Forelimb muscle (tissue), 1 donor: ENCODE measurements around the gene PRR15L. TPM values are rescaled to one million over a fixed set of nuclear protein-coding genes. Genes with fewer than 3 reads are reported as not detected.

ENCODE experiments used
- DNase-seq: peaks from one replicate; pipeline ENCODE4 v3.0.0-alpha.2; 2013; ENCODE audit warnings: low read depth
- polyA plus RNA-seq: library from polyadenylated mRNA; unstranded; fragments of 120-200 nt; gene quantifications from one replicate; pipeline ENCODE4 v1.2.1, GENCODE V29; 2013; ENCODE audit not compliant: insufficient read length

Gene PRR15L
- polyA plus RNA-seq, 1 donor = 0.11 TPM

GRCh38 chr17:47959825-47960655 lies 2.4 kb upstream of the PRR15L start:
- DNase-seq = no peak

- no peak for DNase-seq
These were observed 692 bp downstream of the PRR15L start for GRCh38 chr17:47956791-47957590.

GRCh38 chr17:47955497-47956461 lies 1.9 kb downstream of the PRR15L start:
- no peak for DNase-seq

GRCh38 chr17:47953909-47954308 lies 3.8 kb downstream of the PRR15L start:
- no peak for DNase-seq

GRCh38 chr17:47952171-47953021 lies 5.3 kb downstream of the PRR15L start:
- no peak for DNase-seq

- DNase-seq = no peak
These were observed 7.2 kb downstream of the PRR15L start for GRCh38 chr17:47950448-47950847.

GRCh38 chr17:47949946-47950345 lies 7.7 kb downstream of the PRR15L start:
- DNase-seq = no peak

GRCh38 chr17:47949197-47949759 lies 8.4 kb downstream of the PRR15L start:
- DNase-seq = no peak

- no peak for DNase-seq
These were observed 8.9 kb downstream of the PRR15L start for GRCh38 chr17:47948706-47949196.

GRCh38 chr17:47946929-47947397 lies 10.7 kb downstream of the PRR15L start:
- no peak for DNase-seq

- no peak for DNase-seq
These were observed 11.2 kb downstream of the PRR15L start for GRCh38 chr17:47946516-47946915.

- no peak for DNase-seq
These were observed 11.9 kb downstream of the PRR15L start for GRCh38 chr17:47945529-47946508.

- no peak for DNase-seq
These were observed 12.6 kb downstream of the PRR15L start for GRCh38 chr17:47945080-47945479.

GRCh38 chr17:47942568-47942967 lies 15.1 kb downstream of the PRR15L start:
- no peak for DNase-seq

- no peak for DNase-seq
These were observed 15.6 kb downstream of the PRR15L start for GRCh38 chr17:47942096-47942510.

GRCh38 chr17:47941246-47942095 lies 16.2 kb downstream of the PRR15L start, which contains the start of gene PNPO:
Gene PNPO (plus strand): TSS chr17:47941571. CDS start chr17:47941676, 105 bp downstream.
- peak; percentile 96 for DNase-seq

GRCh38 chr17:47937941-47938340 lies 19.7 kb downstream of the PRR15L start:
- DNase-seq = no peak

- no peak for DNase-seq
These were observed 21.7 kb downstream of the PRR15L start for GRCh38 chr17:47935961-47936360.
